KMS-11 (cell line): ENCODE data around the gene CAV1.

Experiments used
- H2AFZ ChIP-seq: fragments of 200-600 bp; sonication (generic); 2 replicates; pipeline ENCODE4 v1.6.1; 2016; ENCODE audit warnings: antibody characterized with exemption, mixed run types, low read depth
- H3K27ac ChIP-seq: fragments of 200-600 bp; sonication (generic); 2 replicates; pipeline ENCODE4 v1.6.1; 2016; ENCODE audit warnings: mild to moderate bottlenecking, mixed run types
- H3K27me3 ChIP-seq: fragments of 200-600 bp; sonication (generic); 2 replicates; pipeline ENCODE4 v1.6.1; 2017; ENCODE audit warnings: mild to moderate bottlenecking, low read depth, mixed run types, moderate library complexity; ENCODE audit not compliant: insufficient read depth
- H3K36me3 ChIP-seq: fragments of 200-600 bp; sonication (generic); 2 replicates; pipeline ENCODE4 v1.6.1; 2017; ENCODE audit warnings: mild to moderate bottlenecking, mixed run types; ENCODE audit not compliant: insufficient read depth
- H3K4me1 ChIP-seq: fragments of 200-600 bp; sonication (generic); 2 replicates; pipeline ENCODE4 v1.6.1; 2016; ENCODE audit warnings: mild to moderate bottlenecking, low read depth, mixed run types; ENCODE audit not compliant: poor library complexity, severe bottlenecking
- H3K4me2 ChIP-seq: fragments of 200-600 bp; sonication (generic); 2 replicates; pipeline ENCODE4 v1.7.0; 2016; ENCODE audit warnings: mild to moderate bottlenecking, mixed run types
- H3K4me3 ChIP-seq: fragments of 200-600 bp; sonication (generic); IDR thresholded peaks from 2 replicates; pipeline ENCODE4 v1.6.1; 2017; ENCODE audit warnings: low read depth, low read length, mixed read lengths; ENCODE audit not compliant: insufficient read depth
- H3K79me2 ChIP-seq: fragments of 200-600 bp; sonication (generic); 2 replicates; pipeline ENCODE4 v1.6.1; 2016; ENCODE audit warnings: low read depth, mixed run types; ENCODE audit not compliant: insufficient read depth
- H3K9ac ChIP-seq: fragments of 200-600 bp; sonication (generic); 2 replicates; pipeline ENCODE4 v1.6.1; 2016; ENCODE audit warnings: mild to moderate bottlenecking, mixed run types
- H4K20me1 ChIP-seq: fragments of 200-600 bp; sonication (generic); 2 replicates; pipeline ENCODE4 v1.6.1; 2016; ENCODE audit warnings: mild to moderate bottlenecking, mixed run types; ENCODE audit not compliant: insufficient read depth
- CTCF ChIP-seq: fragments of 200-600 bp; sonication (generic); conservative IDR thresholded peaks from 2 replicates; pipeline ENCODE4 v1.6.1; 2017; ENCODE audit warnings: low read depth, mild to moderate bottlenecking, antibody characterized with exemption, low read length, moderate library complexity, mixed read lengths

The CAV1 gene

GRCh38 chr7:116591202-116592040 lies 66.6 kb downstream of the CAV1 start:
- Histone ChIP-seq H3K4me3 (no peak overlapping the region), H3K4me2 (peak overlapping the region; percentile 15), H3K79me2 (no peaks in the 10 kb centered on the region), H3K9ac (no peak overlapping the region), H4K20me1 (no peaks in the 10 kb centered on the region), H2AFZ (peak overlapping the region; percentile 42), H3K36me3 (no peaks in the 10 kb centered on the region), H3K27me3 (no peaks in the 10 kb centered on the region), H3K27ac (no peak overlapping the region), H3K4me1 (peaks cover 30% of the 10 kb centered on the region)
- peak; percentile 91 for TF ChIP-seq CTCF

GRCh38 chr7:116592041-116592355 lies 67.2 kb downstream of the CAV1 start:
- no peak overlapping the region for H3K27ac ChIP-seq
- H4K20me1 ChIP-seq: no peaks in the 10 kb centered on the region
- H3K4me2 ChIP-seq: peak overlapping the region; percentile 15
- no peaks in the 10 kb centered on the region for H3K27me3 ChIP-seq
- no peaks in the 10 kb centered on the region for H3K36me3 ChIP-seq
- H3K4me3 ChIP-seq: no peak overlapping the region
- peak overlapping the region; percentile 42; the same call in 1 of the 2 replicates for H2AFZ ChIP-seq
- H3K79me2 ChIP-seq: no peaks in the 10 kb centered on the region
- peak; percentile 64 for TF ChIP-seq CTCF
- H3K4me1 ChIP-seq: peaks cover 28% of the 10 kb centered on the region
- no peak overlapping the region for H3K9ac ChIP-seq

GRCh38 chr7:116592445-116592844 lies 67.6 kb downstream of the CAV1 start:
- Histone ChIP-seq H3K27me3 (no peaks in the 10 kb centered on the region), H4K20me1 (no peaks in the 10 kb centered on the region), H3K9ac (no peak overlapping the region), H3K4me3 (no peak overlapping the region), H3K4me2 (no peak overlapping the region), H3K27ac (no peak overlapping the region), H3K79me2 (no peaks in the 10 kb centered on the region), H3K36me3 (no peaks in the 10 kb centered on the region), H3K4me1 (peaks cover 27% of the 10 kb centered on the region), H2AFZ (no peak overlapping the region)
- no peak for TF ChIP-seq CTCF

DNA sequence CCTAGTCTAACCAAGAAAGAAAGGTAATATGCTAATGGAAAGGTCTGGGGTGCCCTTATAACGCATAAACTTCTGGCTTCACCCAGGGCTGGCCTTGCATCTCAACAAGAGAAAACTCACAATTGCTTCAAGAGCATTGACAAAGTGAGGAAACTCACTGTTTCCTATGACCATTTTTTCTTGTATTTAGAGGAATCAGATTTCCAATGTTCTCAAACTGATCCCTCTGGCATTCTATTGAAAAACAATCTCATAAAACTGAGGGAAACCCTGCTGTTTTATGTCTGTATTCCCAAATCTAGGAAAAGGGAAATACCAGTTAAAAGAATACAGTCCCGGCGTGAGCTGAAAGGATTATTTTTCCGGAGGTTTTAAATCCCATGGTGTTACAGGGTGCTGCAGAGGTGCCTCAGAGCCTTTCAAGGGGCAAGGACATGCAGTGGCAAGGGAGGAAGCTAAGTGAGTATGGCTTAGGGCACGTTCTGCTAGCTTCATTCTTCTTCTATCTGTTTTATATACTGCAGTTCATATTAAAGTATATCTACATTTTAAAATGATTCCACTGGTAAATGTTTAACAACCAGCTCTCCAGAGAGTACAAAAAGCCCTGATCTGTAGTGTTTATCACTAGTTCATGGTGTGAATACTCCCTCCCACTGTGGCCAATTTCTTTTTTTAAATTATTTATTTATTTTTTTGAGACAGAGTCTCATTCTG lies 68.7 kb downstream of the CAV1 start:
- H3K4me3 ChIP-seq: no peak overlapping the region
- no peak overlapping the region for H3K27ac ChIP-seq
- H3K27me3 ChIP-seq: no peaks in the 10 kb centered on the region
- H3K4me2 ChIP-seq: no peak overlapping the region
- TF ChIP-seq CTCF: no peak
- H2AFZ ChIP-seq: no peak overlapping the region
- H3K4me1 ChIP-seq: peaks cover 16% of the 10 kb centered on the region
- H3K79me2 ChIP-seq: no peaks in the 10 kb centered on the region
- no peaks in the 10 kb centered on the region for H3K36me3 ChIP-seq
- H4K20me1 ChIP-seq: no peaks in the 10 kb centered on the region
- no peak overlapping the region for H3K9ac ChIP-seq
